ENCODE results near the gene GAMT. TPM values are rescaled to one million over a fixed set of nuclear protein-coding genes. Genes with fewer than 3 reads are reported as not detected.

Gene GAMT
- total and polyA plus RNA-seq, 2 of the 13 experiments (the other 11 are each of a cell fraction or from before 2014, with no cell fraction given) = 115 to 124 TPM

GRCh38 chr19:1445185-1445931, 44.0 kb upstream of the GAMT start (continued):
- no peak for TF ChIP-seq PLRG1 (conservative IDR thresholded peaks at IDR 0.05)
- no peak for TF ChIP-seq ZNF713 (CRISPR knock-in tag; IDR thresholded peaks at IDR 0.05)
- no peak for TF ChIP-seq ZNF569 (CRISPR knock-in tag; IDR thresholded peaks at IDR 0.05; ENCODE audit: borderline replicate concordance)
- TF ChIP-seq ZNF20 (CRISPR knock-in tag; IDR thresholded peaks at IDR 0.05) = no peak
- no peak for TF ChIP-seq ZNF597 (CRISPR knock-in tag; IDR thresholded peaks at IDR 0.05)
- TF ChIP-seq EP300 (IDR thresholded peaks at IDR 0.05; ENCODE audit: low read depth in 2 of 2, low read length in 2 of 2) = no peak
- no peak; the same call in 1 of the 2 replicates for TF ChIP-seq EP300 (CRISPR knock-in tag; IDR thresholded peaks at IDR 0.05; ENCODE audit: borderline replicate concordance)
- TF ChIP-seq ZNF646 (CRISPR knock-in tag; IDR thresholded peaks at IDR 0.05) = no peak
- TF ChIP-seq ZNF207 (IDR thresholded peaks at IDR 0.05; ENCODE audit: borderline replicate concordance) = no peak
- TF ChIP-seq ZNF878 (CRISPR knock-in tag; IDR thresholded peaks at IDR 0.05) = no peak
- TF ChIP-seq ZXDC (CRISPR knock-in tag; IDR thresholded peaks at IDR 0.05) = peak; percentile 84; the same call in 1 of the 2 replicates
- TF ChIP-seq ZNF746 (CRISPR knock-in tag; IDR thresholded peaks at IDR 0.05) = no peak
- no peak for TF ChIP-seq ZNF33A (CRISPR knock-in tag; IDR thresholded peaks at IDR 0.05; ENCODE audit: borderline replicate concordance)
- TF ChIP-seq POLR2AphosphoS5 (IDR thresholded peaks at IDR 0.05; ENCODE audit: low read depth, low read length) = no peak
- TF ChIP-seq SSRP1 (CRISPR knock-in tag; IDR thresholded peaks at IDR 0.05) = no peak
- no peak; the same call in 1 of the 2 replicates for TF ChIP-seq NRL (CRISPR knock-in tag; IDR thresholded peaks at IDR 0.05; ENCODE audit: borderline replicate concordance)
- TF ChIP-seq HMGA1 (CRISPR knock-in tag; conservative IDR thresholded peaks at IDR 0.05) = no peak

Data from HepG2 (cell line).